PC-9 (cell line): ENCODE results near the gene LAT.

Experiments used
- EZH2 ChIP-seq: fragments of 200-600 bp; sonication (generic); IDR thresholded peaks from 2 replicates; pipeline ENCODE4 v1.8.0; 2017; ENCODE audit warnings: antibody characterized with exemption, low read depth
- TF ChIP-seq, protein P1 (sequence below): fragments of 200-600 bp; sonication (generic); conservative IDR thresholded peaks from 2 replicates; pipeline ENCODE4 v1.6.1; 2017; ENCODE audit warnings: mixed run types, antibody characterized with exemption, mild to moderate bottlenecking, moderate library complexity

DNA sequence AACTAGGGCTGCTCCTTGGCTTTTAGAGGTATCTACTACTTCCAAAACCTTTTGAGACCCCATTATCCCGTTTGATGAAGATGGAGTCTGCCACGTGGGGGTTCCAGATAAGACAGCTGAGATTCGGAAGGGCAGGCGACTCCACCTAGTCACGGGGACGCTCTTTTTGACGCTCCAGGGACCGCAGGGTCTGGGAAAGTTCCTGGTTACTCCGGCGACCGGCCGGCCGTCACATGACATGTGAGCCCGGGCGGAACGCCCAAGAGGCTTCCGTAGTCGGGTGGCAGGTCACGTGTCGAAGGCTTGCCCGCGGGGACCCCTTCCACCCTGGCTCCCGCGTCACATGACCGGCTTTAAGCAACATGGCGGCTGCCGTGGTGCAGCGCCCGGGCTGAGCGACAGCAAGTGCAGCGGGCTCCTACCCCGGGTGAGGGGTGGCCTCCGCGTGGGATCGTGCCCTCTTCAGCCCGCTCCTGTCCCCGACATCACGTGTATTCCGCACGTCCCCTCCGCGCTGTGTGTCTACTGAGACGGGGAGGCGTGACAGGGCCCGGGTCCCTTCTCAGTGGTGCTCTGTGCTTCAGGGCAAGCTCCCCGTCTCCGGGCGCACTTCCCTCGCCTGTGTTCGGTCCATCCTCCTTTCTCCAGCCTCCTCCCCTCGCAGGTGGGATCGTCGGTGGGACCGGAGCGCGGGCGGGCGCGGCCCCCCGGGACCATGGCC lies 10.3 kb upstream of the LAT start, which contains the start of gene SPNS1:
- TF ChIP-seq, protein P1, sequence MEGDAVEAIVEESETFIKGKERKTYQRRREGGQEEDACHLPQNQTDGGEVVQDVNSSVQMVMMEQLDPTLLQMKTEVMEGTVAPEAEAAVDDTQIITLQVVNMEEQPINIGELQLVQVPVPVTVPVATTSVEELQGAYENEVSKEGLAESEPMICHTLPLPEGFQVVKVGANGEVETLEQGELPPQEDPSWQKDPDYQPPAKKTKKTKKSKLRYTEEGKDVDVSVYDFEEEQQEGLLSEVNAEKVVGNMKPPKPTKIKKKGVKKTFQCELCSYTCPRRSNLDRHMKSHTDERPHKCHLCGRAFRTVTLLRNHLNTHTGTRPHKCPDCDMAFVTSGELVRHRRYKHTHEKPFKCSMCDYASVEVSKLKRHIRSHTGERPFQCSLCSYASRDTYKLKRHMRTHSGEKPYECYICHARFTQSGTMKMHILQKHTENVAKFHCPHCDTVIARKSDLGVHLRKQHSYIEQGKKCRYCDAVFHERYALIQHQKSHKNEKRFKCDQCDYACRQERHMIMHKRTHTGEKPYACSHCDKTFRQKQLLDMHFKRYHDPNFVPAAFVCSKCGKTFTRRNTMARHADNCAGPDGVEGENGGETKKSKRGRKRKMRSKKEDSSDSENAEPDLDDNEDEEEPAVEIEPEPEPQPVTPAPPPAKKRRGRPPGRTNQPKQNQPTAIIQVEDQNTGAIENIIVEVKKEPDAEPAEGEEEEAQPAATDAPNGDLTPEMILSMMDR: no peak
- no peak for TF ChIP-seq EZH2
